ENCODE measurements around the gene ELAVL2. TPM values are rescaled to one million over a fixed set of nuclear protein-coding genes. Genes with fewer than 3 reads are reported as not detected.

ELAVL2 gene
- total RNA-seq, 6 experiments from 2014 or later: not detected

GRCh38 chr9:23777328-23777727, 48.7 kb downstream of the ELAVL2 start:
- Histone ChIP-seq H3K4me1 (no peaks in the 10 kb centered on the region), H3K9me3 (no peaks in the 10 kb centered on the region), H3K27me3 (no peaks in the 10 kb centered on the region), H3K36me3 (no peaks in the 10 kb centered on the region), H3K27ac (no peak overlapping the region), H3K4me3 (no peak overlapping the region)
- 50% methylated on average over 5 of the region's 5 CpGs for WGBS (ENCODE audit: insufficient coverage, low coverage, low lambda C conversion rate, missing lambda C conversion rate)
- ATAC-seq: no peak
- intact Hi-C loops (cut with DNase I): no loop called here
- DNase-seq: no peak
- no peak for TF ChIP-seq POLR2A (IDR thresholded peaks at IDR 0.05)
- TF ChIP-seq CTCF (IDR thresholded peaks at IDR 0.05): no peak

GRCh38 chr9:23775549-23775948, 50.5 kb downstream of the ELAVL2 start:
- intact Hi-C loops (cut with DNase I): no loop called here
- ATAC-seq (no peak), DNase-seq (no peak)
- Histone ChIP-seq H3K4me1 (no peaks in the 10 kb centered on the region), H3K36me3 (no peaks in the 10 kb centered on the region), H3K27ac (no peak overlapping the region), H3K9me3 (no peaks in the 10 kb centered on the region), H3K4me3 (no peak overlapping the region), H3K27me3 (no peaks in the 10 kb centered on the region)
- TF ChIP-seq CTCF (IDR thresholded peaks at IDR 0.05) (no peak), POLR2A (IDR thresholded peaks at IDR 0.05) (no peak)
- 17% methylated on average over 4 of the region's 6 CpGs for WGBS (ENCODE audit: insufficient coverage, low coverage, low lambda C conversion rate, missing lambda C conversion rate)

GRCh38 chr9:23774266-23774665, 51.8 kb downstream of the ELAVL2 start:
- no peak for TF ChIP-seq POLR2A (IDR thresholded peaks at IDR 0.05)
- TF ChIP-seq CTCF (IDR thresholded peaks at IDR 0.05): no peak
- H3K9me3 ChIP-seq: no peaks in the 10 kb centered on the region
- no peaks in the 10 kb centered on the region for H3K27me3 ChIP-seq
- 18% methylated on average over 2 of the region's 2 CpGs for WGBS (ENCODE audit: insufficient coverage, low coverage, low lambda C conversion rate, missing lambda C conversion rate)
- H3K27ac ChIP-seq: no peak overlapping the region
- H3K4me1 ChIP-seq: no peaks in the 10 kb centered on the region
- intact Hi-C loops (cut with DNase I): no loop called here
- no peak for ATAC-seq
- H3K36me3 ChIP-seq: no peaks in the 10 kb centered on the region
- no peak overlapping the region for H3K4me3 ChIP-seq
- DNase-seq: no peak

- Histone ChIP-seq H3K9me3 (no peaks in the 10 kb centered on the region), H3K27me3 (no peaks in the 10 kb centered on the region), H3K36me3 (no peaks in the 10 kb centered on the region), H3K27ac (no peak overlapping the region), H3K4me3 (no peak overlapping the region), H3K4me1 (no peaks in the 10 kb centered on the region)
- TF ChIP-seq POLR2A (IDR thresholded peaks at IDR 0.05) (no peak), CTCF (IDR thresholded peaks at IDR 0.05) (no peak)
- DNase-seq (no peak), ATAC-seq (no peak)
- intact Hi-C loops (cut with DNase I): no loop called here
These were observed 53.7 kb downstream of the ELAVL2 start for GRCh38 chr9:23772385-23772783.

GRCh38 chr9:23771746-23772384, 54.2 kb downstream of the ELAVL2 start:
- Histone ChIP-seq H3K27me3 (no peaks in the 10 kb centered on the region), H3K36me3 (no peaks in the 10 kb centered on the region), H3K27ac (no peak overlapping the region), H3K4me3 (no peak overlapping the region), H3K9me3 (no peaks in the 10 kb centered on the region), H3K4me1 (no peaks in the 10 kb centered on the region)
- intact Hi-C loops (cut with DNase I): no loop called here
- TF ChIP-seq CTCF (IDR thresholded peaks at IDR 0.05) (no peak), POLR2A (IDR thresholded peaks at IDR 0.05) (no peak)
- DNase-seq (no peak), ATAC-seq (no peak)

All from right lobe of liver (tissue), 6 donors.